WERI-Rb-1 (cell line): ENCODE measurements around the gene PPP2R3A.

Source experiments
- DNase-seq: peaks from one replicate; pipeline ENCODE4 v3.0.0-alpha.2; 2020
- H3K27ac ChIP-seq: fragments of 250-450 bp; sonication (Bioruptor Pico); 2 replicates; pipeline ENCODE4 v1.5.1; 2020; ENCODE audit warnings: mild to moderate bottlenecking, moderate library complexity
- H3K27me3 ChIP-seq: fragments of 250-450 bp; sonication (Bioruptor Pico); 2 replicates; pipeline ENCODE4 v1.5.1; 2021; ENCODE audit warnings: mild to moderate bottlenecking, low read depth, moderate library complexity; ENCODE audit not compliant: insufficient read depth, severe bottlenecking
- H3K36me3 ChIP-seq: fragments of 250-450 bp; sonication (Bioruptor Pico); 2 replicates; pipeline ENCODE4 v1.5.1; 2020; ENCODE audit warnings: mild to moderate bottlenecking, moderate library complexity
- H3K4me3 ChIP-seq: 2 replicates; pipeline ENCODE4 v1.5.1; 2011; ENCODE audit warnings: low read depth, mild to moderate bottlenecking, control low read depth, low read length
- H3K9me3 ChIP-seq: fragments of 250-450 bp; sonication (Bioruptor Pico); 2 replicates; pipeline ENCODE4 v1.5.1; 2021; ENCODE audit warnings: mild to moderate bottlenecking, moderate library complexity; ENCODE audit not compliant: severe bottlenecking
- TF ChIP-seq, protein P1 (sequence below): IDR thresholded peaks from 2 replicates; pipeline ENCODE4 v1.5.1; 2011; ENCODE audit warnings: low read depth, mild to moderate bottlenecking, control low read depth, inconsistent platforms, low read length

PPP2R3A gene

GRCh38 chr3:136038668-136039067 is 73.1 kb downstream of the PPP2R3A start:
- H3K36me3 ChIP-seq, result no peaks in the 10 kb centered on the region

DNA sequence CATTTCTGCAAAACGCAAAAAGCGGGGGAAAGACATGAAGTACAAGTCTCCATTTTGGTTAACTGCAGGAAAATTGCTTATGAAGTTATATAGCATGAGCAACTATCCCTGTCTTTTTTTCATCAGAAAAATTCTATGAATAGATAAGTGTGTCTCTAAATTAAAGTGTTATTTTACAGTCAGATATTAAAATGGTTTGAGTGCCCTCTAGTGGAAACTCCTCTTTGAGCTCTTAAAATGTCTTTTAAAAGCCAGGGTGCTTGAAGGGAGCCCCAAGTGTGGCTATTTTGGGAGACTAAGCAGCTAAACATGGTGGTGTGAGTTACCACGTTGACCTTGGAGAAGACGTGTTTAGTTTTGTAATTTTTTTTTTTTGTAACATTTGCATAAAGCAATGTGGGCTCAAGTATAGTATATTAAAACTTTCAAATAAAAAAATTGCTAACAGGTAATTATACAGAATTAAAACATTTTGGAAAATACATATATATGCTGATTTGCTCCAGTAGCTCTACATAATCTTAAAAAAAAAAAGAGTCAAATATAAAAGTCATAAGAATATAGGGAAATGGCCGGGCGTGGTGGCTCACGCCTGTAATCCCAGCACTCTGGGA is 77.2 kb downstream of the PPP2R3A start:
- Histone ChIP-seq H3K4me3 (no peak overlapping the region), H3K36me3 (no peaks in the 10 kb centered on the region), H3K27me3 (no peaks in the 10 kb centered on the region), H3K9me3 (no peaks in the 10 kb centered on the region), H3K27ac (no peak overlapping the region)
- no peak for DNase-seq
- TF ChIP-seq, protein P1, sequence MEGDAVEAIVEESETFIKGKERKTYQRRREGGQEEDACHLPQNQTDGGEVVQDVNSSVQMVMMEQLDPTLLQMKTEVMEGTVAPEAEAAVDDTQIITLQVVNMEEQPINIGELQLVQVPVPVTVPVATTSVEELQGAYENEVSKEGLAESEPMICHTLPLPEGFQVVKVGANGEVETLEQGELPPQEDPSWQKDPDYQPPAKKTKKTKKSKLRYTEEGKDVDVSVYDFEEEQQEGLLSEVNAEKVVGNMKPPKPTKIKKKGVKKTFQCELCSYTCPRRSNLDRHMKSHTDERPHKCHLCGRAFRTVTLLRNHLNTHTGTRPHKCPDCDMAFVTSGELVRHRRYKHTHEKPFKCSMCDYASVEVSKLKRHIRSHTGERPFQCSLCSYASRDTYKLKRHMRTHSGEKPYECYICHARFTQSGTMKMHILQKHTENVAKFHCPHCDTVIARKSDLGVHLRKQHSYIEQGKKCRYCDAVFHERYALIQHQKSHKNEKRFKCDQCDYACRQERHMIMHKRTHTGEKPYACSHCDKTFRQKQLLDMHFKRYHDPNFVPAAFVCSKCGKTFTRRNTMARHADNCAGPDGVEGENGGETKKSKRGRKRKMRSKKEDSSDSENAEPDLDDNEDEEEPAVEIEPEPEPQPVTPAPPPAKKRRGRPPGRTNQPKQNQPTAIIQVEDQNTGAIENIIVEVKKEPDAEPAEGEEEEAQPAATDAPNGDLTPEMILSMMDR, result 0 out of 2 replicates have a peak, but pooled peaks have one; percentile 6

More at GRCh38 chr3:136038668-136039067, 73.1 kb downstream of the PPP2R3A start:
- no peaks in the 10 kb centered on the region for H3K27me3 ChIP-seq
- H3K27ac ChIP-seq, result no peak overlapping the region
- DNase-seq, result no peak
- no peak overlapping the region for H3K4me3 ChIP-seq
- TF ChIP-seq, protein P1, result no peak
- no peaks in the 10 kb centered on the region for H3K9me3 ChIP-seq

GRCh38 chr3:136044980-136045745 is 79.6 kb downstream of the PPP2R3A start:
- TF ChIP-seq, protein P1, result no peak
- Histone ChIP-seq H3K27me3 (no peaks in the 10 kb centered on the region), H3K36me3 (no peaks in the 10 kb centered on the region), H3K9me3 (no peaks in the 10 kb centered on the region), H3K27ac (no peak overlapping the region), H3K4me3 (no peak overlapping the region)
- DNase-seq, result no peak

DNA sequence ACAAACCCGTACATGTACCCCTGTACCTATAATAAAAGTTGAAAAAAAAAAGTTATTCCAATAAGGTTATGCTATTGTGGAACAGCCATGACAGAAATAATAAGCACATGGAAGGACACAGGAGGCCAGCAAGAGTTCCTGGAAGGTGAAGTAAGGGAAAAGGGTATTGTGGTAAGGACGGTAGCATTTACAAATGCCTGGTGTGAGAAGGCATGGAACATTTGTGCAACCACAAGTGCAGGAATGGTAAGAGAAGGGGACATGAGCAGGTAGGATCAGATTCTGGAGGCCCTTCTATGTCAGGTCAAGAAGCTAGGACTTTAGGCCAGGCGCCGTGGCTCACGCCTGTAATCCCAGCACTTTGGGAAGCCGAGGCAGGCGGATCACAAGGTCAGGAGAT is 82.5 kb downstream of the PPP2R3A start:
- no peak for DNase-seq
- TF ChIP-seq, protein P1, result no peak
- Histone ChIP-seq H3K36me3 (no peaks in the 10 kb centered on the region), H3K4me3 (no peak overlapping the region), H3K9me3 (no peaks in the 10 kb centered on the region), H3K27ac (no peak overlapping the region), H3K27me3 (no peaks in the 10 kb centered on the region)

DNA sequence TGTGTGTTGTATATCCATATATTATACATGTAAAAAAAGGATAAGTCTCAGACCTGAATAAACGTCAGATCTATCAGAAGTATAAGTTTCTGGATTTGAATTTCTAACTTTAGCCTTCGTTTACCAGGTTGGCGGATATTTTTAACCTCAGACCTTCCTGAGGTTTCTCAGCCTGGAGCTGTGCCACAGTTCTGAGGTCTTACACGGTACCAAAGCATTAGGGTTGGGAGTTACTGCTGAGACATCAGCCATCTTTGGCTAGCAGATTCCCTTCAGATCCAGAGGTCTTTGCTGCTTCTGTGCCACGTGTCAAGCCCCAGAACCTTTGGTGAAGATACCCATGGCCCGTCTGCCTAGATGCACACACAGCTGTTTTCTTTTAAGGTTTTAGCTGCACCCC is 84.7 kb downstream of the PPP2R3A start:
- no peaks in the 10 kb centered on the region for H3K36me3 ChIP-seq
- no peak overlapping the region for H3K4me3 ChIP-seq
- DNase-seq, result no peak
- no peaks in the 10 kb centered on the region for H3K9me3 ChIP-seq
- TF ChIP-seq, protein P1, result no peak
- no peak overlapping the region for H3K27ac ChIP-seq
- no peaks in the 10 kb centered on the region for H3K27me3 ChIP-seq
